ENCODE results near the gene NOMO2.
"Not testable (repeated sequence)": the region's sequence is repeated elsewhere in the genome, so short reads cannot be mapped to it uniquely, and the experiment has no call there.

Gene NOMO2

GRCh38 chr16:18561727-18562314 lies at the start of gene NOMO2:
NOMO2 (minus strand) TSS chr16:18562097; CDS start chr16:18562040, 57 bp downstream.
- DNase-seq, result not testable (repeated sequence)

- DNase-seq, result not testable (repeated sequence)
These were observed 48.4 kb upstream of the NOMO2 start for GRCh38 chr16:18610147-18610803.

- DNase-seq, result not testable (repeated sequence)
These were observed 46.4 kb upstream of the NOMO2 start for GRCh38 chr16:18608271-18608670.

- DNase-seq, result not testable (repeated sequence)
These were observed 41.8 kb upstream of the NOMO2 start for GRCh38 chr16:18603572-18604246.

- DNase-seq, result not testable (repeated sequence)
These were observed 36.7 kb upstream of the NOMO2 start for GRCh38 chr16:18598582-18598981.

GRCh38 chr16:18597734-18598133 lies 35.8 kb upstream of the NOMO2 start:
- DNase-seq, result not testable (repeated sequence)

GRCh38 chr16:18597319-18597718 lies 35.4 kb upstream of the NOMO2 start:
- not testable (repeated sequence) for DNase-seq

- DNase-seq, result not testable (repeated sequence)
These were observed 33.9 kb upstream of the NOMO2 start for GRCh38 chr16:18595796-18596195.

GRCh38 chr16:18594880-18595279 lies 33.0 kb upstream of the NOMO2 start:
- not testable (repeated sequence) for DNase-seq

GRCh38 chr16:18593904-18594303 lies 32.0 kb upstream of the NOMO2 start:
- not testable (repeated sequence) for DNase-seq

- DNase-seq, result not testable (repeated sequence)
These were observed 31.1 kb upstream of the NOMO2 start for GRCh38 chr16:18592982-18593381.

GRCh38 chr16:18591908-18592307 lies 30.0 kb upstream of the NOMO2 start:
- not testable (repeated sequence) for DNase-seq

GRCh38 chr16:18591441-18591840 lies 29.5 kb upstream of the NOMO2 start:
- not testable (repeated sequence) for DNase-seq

GRCh38 chr16:18589806-18590205 lies 27.9 kb upstream of the NOMO2 start:
- not testable (repeated sequence) for DNase-seq

GRCh38 chr16:18586560-18587540 lies 25.0 kb upstream of the NOMO2 start:
- not testable (repeated sequence) for DNase-seq

- DNase-seq, result not testable (repeated sequence)
These were observed 23.9 kb upstream of the NOMO2 start for GRCh38 chr16:18585789-18586188.

- DNase-seq, result no peak
These were observed 21.0 kb upstream of the NOMO2 start for GRCh38 chr16:18582902-18583301.

- DNase-seq, result not testable (repeated sequence)
These were observed 18.5 kb upstream of the NOMO2 start for GRCh38 chr16:18580396-18580795.

- not testable (repeated sequence) for DNase-seq
These were observed 17.4 kb upstream of the NOMO2 start for GRCh38 chr16:18579261-18579660.

- DNase-seq, result not testable (repeated sequence)
These were observed 16.0 kb upstream of the NOMO2 start for GRCh38 chr16:18577942-18578341.

GRCh38 chr16:18575945-18576344 lies 14.0 kb upstream of the NOMO2 start:
- not testable (repeated sequence) for DNase-seq

- not testable (repeated sequence) for DNase-seq
These were observed 13.5 kb upstream of the NOMO2 start for GRCh38 chr16:18575298-18575917.

Measured in NCI-H2107 (cell line).